Activated naive CD4-positive, alpha-beta T cell treated with anti-CD3 and anti-CD28 coated beads, Interleukin-2, amount 10 ng/mL, durations not matched to agents 7 days and 5 days (primary cell): ENCODE data around the gene CSTPP1.
A peak's percentile ranks its signal among the peaks of the same experiment; 100 is the strongest.
"Not testable (repeated sequence)": the region's sequence is repeated elsewhere in the genome, so short reads cannot be mapped to it uniquely, and the experiment has no call there.

ENCODE experiments used
- CTCF ChIA-PET: fragments of 350-600 bp; sonication (Branson Sonifier 250); formaldehyde crosslinking; loops from one replicate; lab custom pipeline; 2021; ENCODE audit warnings: antibody characterized with exemption; lab: Charles Lee
- DNase-seq: peaks from one replicate; pipeline ENCODE4 v3.0.0-alpha.2; 2020
- H3K27ac Mint-ChIP-seq: one replicate; pipeline ENCODE4 v1.8.0; 2021; ENCODE audit warnings: mild to moderate bottlenecking, moderate library complexity, mixed read lengths
- H3K27me3 Mint-ChIP-seq: one replicate; pipeline ENCODE4 v1.8.0; 2021; ENCODE audit warnings: mild to moderate bottlenecking, mixed read lengths
- H3K36me3 Mint-ChIP-seq: one replicate; pipeline ENCODE4 v1.8.0; 2021; ENCODE audit warnings: mixed read lengths
- H3K4me1 Mint-ChIP-seq: one replicate; pipeline ENCODE4 v1.8.0; 2021; ENCODE audit warnings: mixed read lengths
- H3K4me3 Mint-ChIP-seq: one replicate; pipeline ENCODE4 v1.8.0; 2021; ENCODE audit warnings: mild to moderate bottlenecking, moderate library complexity, mixed read lengths
- H3K9me3 Mint-ChIP-seq: one replicate; pipeline ENCODE4 v1.8.0; 2021; ENCODE audit warnings: mixed read lengths

Gene CSTPP1

GRCh38 chr11:46977038-46977813 is 40.7 kb downstream of the CSTPP1 start:
- CTCF ChIA-PET, result interaction anchor here (0.9 to 1.3 kb wide), 2 partner anchors 10 to 29 kb away, joined by 3 read pairs; no protein-coding TSS in a partner anchor
- Mint-ChIP-seq H3K4me1 (peaks cover 11% of the 10 kb centered on the region), H3K27me3 (no peaks in the 10 kb centered on the region), H3K27ac (no peak overlapping the region), H3K36me3 (peaks cover 3% of the 10 kb centered on the region), H3K9me3 (no peaks in the 10 kb centered on the region), H3K4me3 (no peak overlapping the region)
- DNase-seq, result no peak

DNA sequence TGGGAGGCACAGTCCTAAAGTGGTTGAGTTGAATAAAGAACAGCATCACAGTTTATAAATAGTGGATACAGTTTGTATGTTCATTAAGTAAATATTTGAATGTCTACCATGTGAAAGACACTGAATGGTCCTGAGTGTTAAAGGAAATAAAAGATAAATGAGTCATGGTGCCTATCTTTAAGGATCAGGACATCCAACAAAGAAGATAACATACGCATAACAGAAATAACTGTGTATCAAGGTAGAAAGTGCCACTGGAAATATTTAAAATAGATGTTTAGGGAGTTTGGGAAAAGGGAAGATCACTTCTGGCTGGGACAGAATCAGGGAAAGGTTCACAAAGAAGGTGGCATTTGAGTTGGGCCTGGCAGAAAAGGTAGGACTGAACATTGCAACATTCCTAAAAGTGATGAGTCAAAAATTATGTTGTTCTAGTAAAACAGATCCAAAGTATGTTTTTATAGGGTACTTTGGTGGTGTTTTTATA is 41.5 kb downstream of the CSTPP1 start:
- Mint-ChIP-seq H3K4me1 (peaks cover 11% of the 10 kb centered on the region), H3K9me3 (no peaks in the 10 kb centered on the region), H3K27me3 (no peaks in the 10 kb centered on the region), H3K27ac (no peak overlapping the region), H3K4me3 (no peak overlapping the region), H3K36me3 (peaks cover 3% of the 10 kb centered on the region)
- CTCF ChIA-PET, result no interaction called here
- DNase-seq, result no peak

DNA sequence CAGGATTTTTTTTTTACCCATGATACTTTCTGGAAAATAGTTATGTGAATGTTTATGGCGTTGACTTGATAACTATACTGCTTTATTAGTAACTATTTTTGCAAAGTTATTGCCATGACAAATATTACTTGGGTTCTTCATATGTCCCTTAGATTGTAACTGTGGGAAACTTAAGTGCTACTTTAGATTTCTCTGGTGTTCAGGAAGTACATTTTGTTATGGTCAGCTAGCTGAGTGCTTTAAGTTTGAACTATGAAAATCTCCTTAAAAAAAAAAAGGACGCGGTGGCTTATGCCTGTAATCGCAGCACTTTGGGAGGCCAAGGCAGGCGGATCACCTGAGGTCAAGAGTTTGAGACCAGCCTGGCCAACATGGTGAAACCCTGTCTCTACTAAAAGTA is 42.8 kb downstream of the CSTPP1 start:
- CTCF ChIA-PET, result no interaction called here
- H3K27ac Mint-ChIP-seq, result no peak overlapping the region
- H3K27me3 Mint-ChIP-seq, result no peaks in the 10 kb centered on the region
- H3K9me3 Mint-ChIP-seq, result no peaks in the 10 kb centered on the region
- H3K4me1 Mint-ChIP-seq, result peaks cover 14% of the 10 kb centered on the region
- peaks cover 3% of the 10 kb centered on the region for H3K36me3 Mint-ChIP-seq
- no peak overlapping the region for H3K4me3 Mint-ChIP-seq
- DNase-seq, result no peak

- CTCF ChIA-PET, result no interaction called here
- DNase-seq, result no peak
- Mint-ChIP-seq H3K27me3 (no peaks in the 10 kb centered on the region), H3K27ac (peak overlapping the region; percentile 31), H3K9me3 (no peaks in the 10 kb centered on the region), H3K4me1 (peaks cover 14% of the 10 kb centered on the region), H3K4me3 (peak overlapping the region; percentile 40), H3K36me3 (peaks cover 3% of the 10 kb centered on the region)
Observed at GRCh38 chr11:46981436-46981835, 44.9 kb downstream of the CSTPP1 start.

DNA sequence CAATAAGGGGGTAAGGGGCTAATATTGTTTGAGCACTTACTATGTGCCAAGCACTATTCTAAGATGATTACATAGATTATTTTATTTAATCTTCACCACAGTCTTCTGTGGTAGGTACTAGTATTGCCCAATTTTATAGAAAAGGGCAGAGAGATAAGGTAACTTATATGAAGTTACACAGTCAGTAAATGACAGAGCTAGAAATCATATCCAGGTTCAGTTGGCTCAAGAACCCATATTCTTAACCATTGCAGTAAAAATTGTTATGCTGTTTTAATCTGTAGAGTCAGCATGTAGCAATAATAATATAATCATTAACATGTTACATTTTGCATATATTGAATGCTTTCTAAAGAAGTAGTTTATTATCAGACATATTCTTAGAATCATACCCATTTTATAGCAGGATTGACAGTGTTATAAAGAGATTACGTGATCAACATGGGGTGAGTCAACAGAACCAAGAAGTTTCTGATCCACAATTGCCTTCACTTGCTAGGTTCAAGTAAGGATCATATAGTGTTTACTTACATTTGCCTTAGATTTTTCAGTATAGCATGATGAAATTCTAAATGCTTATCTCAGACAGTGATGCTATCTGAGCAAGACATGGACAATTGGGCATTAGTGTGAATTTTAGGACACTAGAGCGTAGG is 46.4 kb downstream of the CSTPP1 start:
- H3K4me1 Mint-ChIP-seq, result peaks cover 14% of the 10 kb centered on the region
- peaks cover 3% of the 10 kb centered on the region for H3K36me3 Mint-ChIP-seq
- DNase-seq, result no peak
- H3K27ac Mint-ChIP-seq, result no peak overlapping the region
- no peak overlapping the region for H3K4me3 Mint-ChIP-seq
- no peaks in the 10 kb centered on the region for H3K9me3 Mint-ChIP-seq
- CTCF ChIA-PET, result interaction anchor here (1.7 kb wide), 1 partner anchor 17 kb away, joined by 4 read pairs; no protein-coding TSS in a partner anchor
- H3K27me3 Mint-ChIP-seq, result no peaks in the 10 kb centered on the region

GRCh38 chr11:46983598-46983997 is 47.0 kb downstream of the CSTPP1 start:
- H3K36me3 Mint-ChIP-seq, result peaks cover 3% of the 10 kb centered on the region
- DNase-seq, result no peak
- H3K4me3 Mint-ChIP-seq, result no peak overlapping the region
- H3K4me1 Mint-ChIP-seq, result peaks cover 14% of the 10 kb centered on the region
- H3K9me3 Mint-ChIP-seq, result no peaks in the 10 kb centered on the region
- CTCF ChIA-PET, result interaction anchor here (1.7 kb wide), 1 partner anchor 16 kb away, joined by 4 read pairs; no protein-coding TSS in a partner anchor
- no peaks in the 10 kb centered on the region for H3K27me3 Mint-ChIP-seq
- H3K27ac Mint-ChIP-seq, result no peak overlapping the region

DNA sequence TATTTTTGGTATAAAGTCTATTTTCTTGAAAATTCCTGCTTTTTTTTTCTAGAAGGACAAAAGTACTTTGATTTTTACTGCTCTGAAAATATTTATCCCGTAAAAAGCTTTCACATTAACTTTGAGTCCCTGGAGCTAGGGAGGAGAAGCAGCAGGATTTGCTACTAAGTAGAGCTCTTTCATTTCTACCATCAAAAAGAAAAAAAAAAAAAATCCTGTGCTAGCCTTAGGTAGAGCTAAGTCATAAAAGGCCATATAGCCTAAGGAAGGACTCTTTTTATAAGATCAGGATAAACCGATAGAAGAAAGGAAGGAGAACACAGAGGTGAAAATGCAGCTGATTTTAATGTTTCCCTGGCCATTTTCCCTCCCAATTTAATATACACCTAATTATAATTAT is 48.0 kb downstream of the CSTPP1 start:
- Mint-ChIP-seq H3K4me3 (no peak overlapping the region), H3K36me3 (peaks cover 3% of the 10 kb centered on the region), H3K27ac (no peak overlapping the region), H3K4me1 (peaks cover 14% of the 10 kb centered on the region), H3K27me3 (no peaks in the 10 kb centered on the region), H3K9me3 (no peaks in the 10 kb centered on the region)
- CTCF ChIA-PET, result interaction anchor here (1.7 kb wide), 1 partner anchor 15 kb away, joined by 4 read pairs; no protein-coding TSS in a partner anchor
- DNase-seq, result no peak

DNA sequence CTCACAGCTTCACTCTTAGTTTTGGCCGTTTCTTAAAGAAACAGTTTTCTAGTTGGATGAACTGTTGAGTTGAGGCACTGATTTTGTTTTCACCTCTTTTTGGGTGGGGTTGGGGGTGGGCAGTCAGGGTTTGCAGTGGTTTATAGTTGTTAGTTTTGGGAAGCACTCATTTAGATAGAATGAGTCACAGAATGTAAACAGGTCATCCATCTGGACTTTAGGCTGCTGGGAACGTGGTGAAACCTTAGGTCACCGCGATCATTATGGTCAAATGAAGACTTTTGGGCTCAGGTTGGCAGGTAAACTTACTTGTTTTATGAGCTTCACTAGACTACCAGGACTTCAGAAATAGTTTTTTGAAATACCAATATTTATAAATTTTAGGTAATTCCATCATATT is 48.4 kb downstream of the CSTPP1 start:
- peaks cover 7% of the 10 kb centered on the region for H3K36me3 Mint-ChIP-seq
- no peak for DNase-seq
- no peak overlapping the region for H3K27ac Mint-ChIP-seq
- CTCF ChIA-PET, result no interaction called here
- peaks cover 14% of the 10 kb centered on the region for H3K4me1 Mint-ChIP-seq
- H3K4me3 Mint-ChIP-seq, result no peak overlapping the region
- no peaks in the 10 kb centered on the region for H3K9me3 Mint-ChIP-seq
- no peaks in the 10 kb centered on the region for H3K27me3 Mint-ChIP-seq

- DNase-seq, result no peak
- no peak overlapping the region for H3K4me3 Mint-ChIP-seq
- no peak overlapping the region for H3K27ac Mint-ChIP-seq
- H3K9me3 Mint-ChIP-seq, result peaks cover 1% of the 10 kb centered on the region
- CTCF ChIA-PET, result interaction anchor here (1.0 kb wide), 1 partner anchor 11 kb away, joined by 3 read pairs; no protein-coding TSS in a partner anchor
- H3K27me3 Mint-ChIP-seq, result no peaks in the 10 kb centered on the region
- H3K36me3 Mint-ChIP-seq, result peaks cover 5% of the 10 kb centered on the region
- peaks cover 3% of the 10 kb centered on the region for H3K4me1 Mint-ChIP-seq
Observed at GRCh38 chr11:46987183-46987582, 50.6 kb downstream of the CSTPP1 start.

- H3K27ac Mint-ChIP-seq, H3K4me3 Mint-ChIP-seq, H3K4me1 Mint-ChIP-seq, H3K9me3 Mint-ChIP-seq, DNase-seq, CTCF ChIA-PET, H3K27me3 Mint-ChIP-seq: not testable (repeated sequence)
- peaks cover 15% of the 10 kb centered on the region for H3K36me3 Mint-ChIP-seq
Observed at GRCh38 chr11:46989810-46990487, 53.4 kb downstream of the CSTPP1 start.

DNA sequence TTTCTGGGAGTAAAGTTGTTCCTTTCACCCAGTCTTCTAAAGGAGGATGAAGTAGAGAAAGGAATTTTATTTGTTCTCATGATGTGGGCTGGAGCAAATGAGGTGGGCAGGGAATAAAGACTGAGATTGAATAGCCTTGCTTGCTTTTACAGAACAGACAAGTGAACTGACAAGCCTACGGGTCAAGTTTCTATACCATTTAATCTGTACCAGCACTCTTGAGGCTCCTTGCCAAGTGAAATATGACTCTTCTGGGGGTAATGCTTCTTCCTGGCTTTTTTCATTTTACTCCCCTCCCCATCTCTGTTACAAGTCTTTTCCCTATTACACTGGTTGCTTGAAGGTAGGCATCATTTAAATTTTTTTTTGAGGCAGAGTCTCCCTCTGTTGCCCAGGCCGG is 54.8 kb downstream of the CSTPP1 start:
- peaks cover 8% of the 10 kb centered on the region for H3K9me3 Mint-ChIP-seq
- no peak for DNase-seq
- no peak overlapping the region for H3K27ac Mint-ChIP-seq
- CTCF ChIA-PET, result no interaction called here
- H3K4me1 Mint-ChIP-seq, result no peaks in the 10 kb centered on the region
- H3K27me3 Mint-ChIP-seq, result no peaks in the 10 kb centered on the region
- H3K4me3 Mint-ChIP-seq, result no peak overlapping the region
- peaks cover 15% of the 10 kb centered on the region for H3K36me3 Mint-ChIP-seq

GRCh38 chr11:46992386-46992785 is 55.8 kb downstream of the CSTPP1 start:
- CTCF ChIA-PET, H3K27me3 Mint-ChIP-seq, DNase-seq, H3K9me3 Mint-ChIP-seq, H3K27ac Mint-ChIP-seq, H3K4me1 Mint-ChIP-seq, H3K4me3 Mint-ChIP-seq: not testable (repeated sequence)
- H3K36me3 Mint-ChIP-seq, result peaks cover 15% of the 10 kb centered on the region

DNA sequence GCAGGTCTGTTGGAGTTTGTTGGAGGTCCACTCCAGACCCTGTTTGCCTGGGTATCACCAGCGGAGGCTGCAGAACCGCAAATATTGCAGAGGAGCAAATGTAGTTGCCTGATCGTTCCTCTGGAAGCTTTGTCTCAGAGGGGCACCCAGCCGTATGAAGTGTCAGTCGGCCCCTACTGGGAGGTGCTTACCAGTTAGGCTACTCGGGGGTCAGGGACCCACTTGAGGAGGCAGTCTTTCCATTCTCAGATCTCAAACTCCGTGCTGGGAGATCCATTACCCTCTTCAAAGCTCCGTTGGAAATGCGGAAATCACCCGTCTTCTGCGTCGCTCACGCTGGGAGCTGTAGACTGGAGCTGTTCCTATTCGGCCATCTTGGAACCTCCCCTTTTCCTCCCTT is 61.2 kb downstream of the CSTPP1 start:
- H3K27ac Mint-ChIP-seq, H3K36me3 Mint-ChIP-seq, CTCF ChIA-PET, H3K4me1 Mint-ChIP-seq, DNase-seq, H3K4me3 Mint-ChIP-seq, H3K9me3 Mint-ChIP-seq, H3K27me3 Mint-ChIP-seq: not testable (repeated sequence)

DNA sequence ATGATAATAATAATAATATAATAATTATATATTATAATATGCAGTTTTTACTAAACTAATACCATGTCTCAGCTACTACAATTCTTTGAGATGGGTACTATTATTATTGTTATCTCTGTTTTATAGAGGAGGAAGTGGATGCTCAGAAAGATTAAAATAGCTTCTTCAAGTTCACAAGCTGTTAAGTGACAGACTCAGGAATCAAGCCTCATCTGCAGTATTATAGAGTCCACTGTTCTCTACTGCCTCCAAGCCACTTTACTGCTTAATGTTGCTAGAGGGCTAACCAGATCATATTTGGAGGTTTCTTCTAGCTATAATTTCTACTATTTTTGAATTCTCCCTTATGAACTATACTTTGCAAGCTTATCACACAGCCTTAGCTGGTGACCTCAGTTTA is 62.7 kb downstream of the CSTPP1 start:
- Mint-ChIP-seq H3K27ac (no peak overlapping the region), H3K27me3 (no peaks in the 10 kb centered on the region), H3K9me3 (no peaks in the 10 kb centered on the region), H3K4me1 (peaks cover under 1% of the 10 kb centered on the region), H3K36me3 (peaks cover 3% of the 10 kb centered on the region), H3K4me3 (no peak overlapping the region)
- DNase-seq, result no peak
- CTCF ChIA-PET, result interaction anchor here (1.8 kb wide), 1 partner anchor 15 kb away, joined by 4 read pairs; no protein-coding TSS in a partner anchor
